ENCODE measurements around the gene FCHO1.

DNA sequence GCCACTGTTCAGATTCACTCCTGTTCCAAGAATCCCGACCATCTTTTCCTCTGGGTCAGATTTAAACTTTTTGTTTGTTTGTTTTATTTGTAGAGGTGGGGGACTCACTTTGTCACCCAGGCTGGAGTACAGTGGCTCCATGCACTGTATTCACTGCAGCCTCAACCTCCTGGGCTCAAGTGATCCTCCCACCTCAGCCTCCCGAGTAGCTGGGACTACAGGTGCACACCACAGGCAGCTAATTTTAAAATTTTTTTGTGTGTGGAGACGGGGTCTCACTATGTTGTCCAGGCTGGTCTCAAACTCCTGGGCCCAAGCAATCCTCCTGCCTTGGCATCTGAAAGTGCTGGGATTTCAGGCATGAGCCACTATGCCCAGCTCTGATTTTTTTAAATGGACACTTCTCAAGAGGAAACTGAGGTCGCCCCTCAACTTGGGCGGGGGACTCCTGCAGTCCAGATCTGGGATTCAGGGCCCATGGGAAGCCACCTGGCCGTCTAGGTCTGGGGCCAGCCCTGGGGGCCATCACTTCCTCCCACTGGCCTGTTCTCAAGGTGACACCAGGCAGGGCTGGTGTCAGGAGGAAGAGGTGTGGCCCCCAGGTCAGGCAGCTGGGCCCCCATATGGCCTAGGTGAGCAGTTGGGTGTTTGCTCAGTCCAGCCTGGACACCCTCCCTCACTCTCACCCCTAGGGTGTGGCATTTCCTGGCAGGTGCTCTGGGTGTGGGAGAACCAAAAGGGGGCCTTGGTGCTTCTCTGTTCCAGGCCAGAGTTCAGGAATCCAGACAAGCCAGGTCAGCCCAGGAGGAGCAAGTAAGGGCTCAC is 44.9 kb downstream of the FCHO1 start:
- TF ChIP-seq, protein P1, sequence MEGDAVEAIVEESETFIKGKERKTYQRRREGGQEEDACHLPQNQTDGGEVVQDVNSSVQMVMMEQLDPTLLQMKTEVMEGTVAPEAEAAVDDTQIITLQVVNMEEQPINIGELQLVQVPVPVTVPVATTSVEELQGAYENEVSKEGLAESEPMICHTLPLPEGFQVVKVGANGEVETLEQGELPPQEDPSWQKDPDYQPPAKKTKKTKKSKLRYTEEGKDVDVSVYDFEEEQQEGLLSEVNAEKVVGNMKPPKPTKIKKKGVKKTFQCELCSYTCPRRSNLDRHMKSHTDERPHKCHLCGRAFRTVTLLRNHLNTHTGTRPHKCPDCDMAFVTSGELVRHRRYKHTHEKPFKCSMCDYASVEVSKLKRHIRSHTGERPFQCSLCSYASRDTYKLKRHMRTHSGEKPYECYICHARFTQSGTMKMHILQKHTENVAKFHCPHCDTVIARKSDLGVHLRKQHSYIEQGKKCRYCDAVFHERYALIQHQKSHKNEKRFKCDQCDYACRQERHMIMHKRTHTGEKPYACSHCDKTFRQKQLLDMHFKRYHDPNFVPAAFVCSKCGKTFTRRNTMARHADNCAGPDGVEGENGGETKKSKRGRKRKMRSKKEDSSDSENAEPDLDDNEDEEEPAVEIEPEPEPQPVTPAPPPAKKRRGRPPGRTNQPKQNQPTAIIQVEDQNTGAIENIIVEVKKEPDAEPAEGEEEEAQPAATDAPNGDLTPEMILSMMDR (IDR thresholded peaks at IDR 0.05), result no peak
- no peak for TF ChIP-seq ZFX (IDR thresholded peaks at IDR 0.05; ENCODE audit: borderline replicate concordance)
